ENCODE measurements around the gene SAA1.
"Not testable (repeated sequence)": the region's sequence is repeated elsewhere in the genome, so short reads cannot be mapped to it uniquely, and the experiment has no call there.

Gene SAA1

DNA sequence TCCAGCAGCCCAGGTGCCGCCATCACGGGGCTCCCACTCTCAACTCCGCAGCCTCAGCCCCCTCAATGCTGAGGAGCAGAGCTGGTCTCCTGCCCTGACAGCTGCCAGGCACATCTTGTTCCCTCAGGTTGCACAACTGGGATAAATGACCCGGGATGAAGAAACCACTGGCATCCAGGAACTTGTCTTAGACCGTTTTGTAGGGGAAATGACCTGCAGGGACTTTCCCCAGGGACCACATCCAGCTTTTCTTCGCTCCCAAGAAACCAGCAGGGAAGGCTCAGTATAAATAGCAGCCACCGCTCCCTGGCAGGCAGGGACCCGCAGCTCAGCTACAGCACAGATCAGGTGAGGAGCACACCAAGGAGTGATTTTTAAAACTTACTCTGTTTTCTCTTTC is at the start of gene SAA1:
SAA1 (plus strand) TSS at position 316 of the 400 bp plus-strand sequence. CDS start 624 bp downstream, outside the sequence.
- DNase-seq = no peak

DNA sequence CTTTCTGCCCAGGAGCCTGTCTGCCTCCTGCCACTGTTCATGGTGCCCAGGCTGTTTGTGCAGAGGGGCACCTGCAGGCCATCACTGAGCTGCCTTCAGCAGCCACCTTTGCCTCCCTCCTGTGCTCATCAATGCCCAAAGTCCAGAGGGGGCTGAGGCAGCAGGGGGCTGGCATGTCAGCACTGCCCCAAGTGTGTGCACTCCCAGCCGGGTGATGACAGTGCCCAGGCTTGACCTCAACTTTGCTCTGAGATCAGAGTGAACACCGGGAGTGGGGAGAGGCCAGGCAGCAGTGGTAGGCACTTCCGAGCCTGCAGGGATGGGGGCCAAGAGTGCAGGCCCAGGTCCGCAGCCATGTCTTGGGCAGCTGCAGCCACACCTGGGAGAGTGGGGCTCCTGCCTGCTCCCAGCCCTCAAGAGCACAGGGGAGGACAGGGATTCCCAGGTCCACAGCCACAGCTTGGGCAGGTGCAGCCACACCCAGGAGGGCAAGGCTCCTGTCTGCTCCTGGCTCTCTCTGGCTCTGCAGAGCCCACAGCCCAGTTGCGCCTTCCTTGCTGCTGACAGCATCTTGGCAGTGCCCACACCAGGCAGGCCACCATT is 44.7 kb upstream of the SAA1 start:
- DNase-seq = no peak

DNA sequence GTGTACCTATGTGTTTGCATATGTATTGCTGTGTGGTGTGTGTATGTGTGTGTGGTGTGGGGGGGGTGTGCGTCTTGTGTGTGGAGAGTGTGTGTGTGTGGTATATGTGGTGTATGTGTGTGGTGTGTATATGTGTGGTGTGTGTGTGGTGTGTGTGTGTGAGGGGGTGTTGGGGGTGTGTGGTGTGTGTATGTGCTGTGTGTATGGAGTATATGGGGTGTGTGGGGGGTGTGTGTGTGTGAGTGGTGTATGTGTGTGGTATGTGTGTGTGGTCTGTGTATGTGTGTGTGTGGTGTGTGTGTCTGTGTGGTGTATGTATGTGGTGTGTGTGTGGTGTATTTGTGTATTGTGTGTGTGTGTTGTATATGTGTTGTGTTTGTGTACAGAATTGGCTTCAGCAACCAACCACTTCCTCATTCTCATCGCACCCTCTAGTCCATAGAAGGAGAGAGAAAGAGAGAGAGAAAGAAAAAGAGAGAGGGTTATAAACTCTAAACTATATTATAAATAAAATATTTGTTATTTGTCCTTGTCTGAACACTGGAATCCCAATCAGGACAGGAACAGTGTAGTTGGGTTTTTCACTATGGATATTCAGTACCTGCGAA is 43.1 kb upstream of the SAA1 start:
- DNase-seq = no peak

DNA sequence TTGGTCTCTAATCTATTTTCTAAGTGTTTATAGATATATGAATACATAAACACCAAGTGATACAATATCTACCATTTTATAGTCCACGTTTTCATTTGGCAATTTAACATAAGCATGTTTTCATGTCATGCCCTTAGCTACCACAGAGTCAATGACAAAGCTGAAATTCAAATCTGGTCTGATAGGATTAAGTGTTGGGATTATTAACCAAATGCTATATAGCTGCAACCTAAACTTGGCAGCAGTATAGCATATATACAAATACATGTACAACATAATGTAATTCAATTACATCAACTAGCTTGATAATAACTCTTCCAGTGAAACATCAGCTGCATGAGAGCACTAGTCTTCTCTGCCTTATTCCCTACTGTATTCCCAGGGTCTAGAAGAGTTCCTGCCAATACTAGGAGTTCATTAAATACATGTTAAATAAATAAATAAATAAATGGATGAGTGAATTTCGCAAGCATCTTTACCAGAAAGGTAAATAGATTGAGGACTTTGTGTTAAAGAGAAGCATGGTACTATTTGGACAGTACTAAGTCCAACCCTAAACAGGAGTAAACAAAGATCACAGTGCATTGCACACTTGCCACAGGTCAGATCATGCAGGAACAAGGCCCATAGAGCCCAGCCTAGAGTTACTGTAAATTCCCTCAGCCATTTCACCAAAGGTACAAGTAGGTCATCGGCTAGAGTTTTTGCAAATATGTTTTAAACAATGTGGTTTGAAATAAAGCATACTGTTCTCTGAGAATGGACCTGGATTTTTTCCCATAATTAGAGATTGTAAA is 42.3 kb upstream of the SAA1 start:
- no peak for DNase-seq

DNA sequence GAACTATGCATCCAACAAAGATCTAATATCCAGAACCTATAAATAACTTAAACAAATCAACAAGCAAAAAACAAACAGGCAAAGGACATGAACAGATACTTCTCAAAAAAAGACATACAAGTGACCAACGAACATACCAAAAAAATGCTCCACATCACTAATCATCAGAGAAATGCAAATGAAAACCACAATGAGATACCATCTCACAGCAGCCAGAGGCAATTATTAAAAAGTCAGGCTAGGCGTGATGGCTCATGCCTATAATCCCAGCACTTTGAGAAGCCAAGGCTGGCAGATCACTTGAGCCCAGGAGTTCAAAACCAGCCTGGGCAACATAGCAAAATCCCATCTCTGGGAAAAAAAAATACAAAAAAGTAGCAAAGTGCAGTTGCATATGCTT is 40.2 kb upstream of the SAA1 start:
- no peak for DNase-seq

DNA sequence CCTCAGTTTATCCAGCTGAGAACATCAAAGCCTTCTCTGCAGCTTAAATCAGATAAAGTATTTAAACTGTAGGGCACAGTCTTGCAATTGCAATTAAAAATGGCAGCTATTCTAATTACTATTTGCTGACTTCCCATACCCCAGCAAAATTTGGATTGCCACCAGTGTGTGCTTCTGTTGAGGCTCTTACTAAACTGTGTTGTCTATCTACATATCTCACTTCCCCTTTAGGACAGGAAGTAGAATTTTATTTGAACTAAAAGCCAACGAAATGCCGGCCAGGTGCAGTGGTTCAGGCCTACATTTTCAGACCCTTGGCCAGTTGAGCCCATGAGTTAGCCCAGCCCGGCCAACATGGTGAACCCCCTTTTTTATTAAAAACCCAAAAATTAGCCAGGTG is 36.6 kb upstream of the SAA1 start:
- no peak for DNase-seq

DNA sequence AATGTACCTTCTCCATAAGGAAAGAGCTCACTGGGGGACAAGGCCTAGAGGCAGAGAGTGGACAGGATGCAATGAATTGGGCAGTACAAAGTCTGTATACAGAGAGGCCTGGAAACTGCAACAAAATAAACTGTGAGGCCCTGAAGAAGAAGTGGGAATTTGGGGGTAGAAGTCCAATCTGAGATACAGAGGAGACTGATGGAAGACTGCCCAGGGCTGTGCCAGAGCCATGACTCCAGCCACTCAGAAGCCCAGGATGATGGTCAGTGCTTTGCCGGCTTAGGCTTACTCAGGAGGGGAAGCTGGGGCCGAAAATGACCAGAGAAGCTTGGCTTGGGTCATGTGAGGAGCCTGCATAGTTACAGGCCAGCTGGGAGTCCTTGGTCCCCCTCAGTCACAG is 35.2 kb upstream of the SAA1 start:
- DNase-seq = no peak

DNA sequence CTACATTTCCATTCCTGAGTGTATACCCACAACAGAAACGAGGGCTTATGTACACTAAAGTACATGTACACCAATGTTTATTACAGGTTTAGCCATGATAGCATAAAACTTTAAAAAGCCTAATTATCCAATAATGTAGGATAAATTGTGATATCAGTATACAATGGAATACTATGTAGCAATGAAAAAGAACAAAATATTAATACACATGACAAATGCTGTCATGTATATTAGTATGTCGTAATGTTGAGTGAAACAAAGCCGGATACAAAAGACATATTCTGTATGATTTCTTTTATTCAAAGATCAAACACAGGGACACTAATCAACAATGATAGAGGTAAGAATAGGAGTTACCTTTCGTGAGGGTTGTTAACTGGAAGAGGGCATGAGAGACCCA is 32.2 kb upstream of the SAA1 start:
- no peak for DNase-seq

DNA sequence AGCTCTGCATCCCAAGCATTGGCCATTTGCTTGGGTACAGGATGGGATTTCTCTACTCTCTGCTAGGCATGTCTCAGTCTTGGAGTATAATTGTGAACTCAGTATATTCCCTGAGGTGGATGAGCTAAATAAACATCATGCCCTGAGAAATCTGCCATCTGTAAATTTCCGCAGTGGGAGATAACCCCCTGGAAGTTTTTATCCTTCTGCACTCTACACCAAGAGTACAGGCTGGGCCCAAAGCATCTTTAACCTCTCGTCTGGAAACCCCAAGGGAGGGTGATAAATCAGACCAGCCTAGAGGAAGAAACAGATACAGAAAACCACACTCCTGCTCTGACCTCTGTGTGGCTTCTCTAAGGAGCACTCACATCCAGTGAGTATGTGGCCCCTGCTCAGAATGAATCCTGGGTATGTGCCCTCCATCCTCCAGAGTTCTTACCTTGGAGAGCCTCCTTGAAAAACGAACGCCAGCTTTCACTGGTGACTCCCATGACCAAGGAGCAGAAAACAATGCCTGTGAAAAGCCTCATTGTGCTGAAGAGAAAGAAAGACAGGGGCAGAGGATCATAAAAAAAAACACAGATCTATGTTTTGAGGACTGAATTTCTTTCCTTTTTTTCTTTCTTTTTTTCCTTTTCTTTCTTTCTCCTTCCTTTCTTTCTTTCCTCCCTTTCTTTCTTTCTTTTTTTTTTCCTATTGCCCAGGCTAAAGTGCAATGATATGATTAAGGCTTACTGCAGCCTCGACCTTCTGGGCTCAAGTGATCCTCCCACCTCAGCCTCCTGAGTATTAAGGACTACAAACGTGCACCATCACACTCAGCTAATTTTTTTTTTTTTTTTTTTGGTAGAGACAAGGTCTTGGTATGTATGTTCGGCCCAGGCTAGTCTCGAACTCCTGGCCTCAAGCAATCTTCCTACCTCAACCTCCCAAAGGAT is 30.4 kb upstream of the SAA1 start:
- no peak for DNase-seq

DNA sequence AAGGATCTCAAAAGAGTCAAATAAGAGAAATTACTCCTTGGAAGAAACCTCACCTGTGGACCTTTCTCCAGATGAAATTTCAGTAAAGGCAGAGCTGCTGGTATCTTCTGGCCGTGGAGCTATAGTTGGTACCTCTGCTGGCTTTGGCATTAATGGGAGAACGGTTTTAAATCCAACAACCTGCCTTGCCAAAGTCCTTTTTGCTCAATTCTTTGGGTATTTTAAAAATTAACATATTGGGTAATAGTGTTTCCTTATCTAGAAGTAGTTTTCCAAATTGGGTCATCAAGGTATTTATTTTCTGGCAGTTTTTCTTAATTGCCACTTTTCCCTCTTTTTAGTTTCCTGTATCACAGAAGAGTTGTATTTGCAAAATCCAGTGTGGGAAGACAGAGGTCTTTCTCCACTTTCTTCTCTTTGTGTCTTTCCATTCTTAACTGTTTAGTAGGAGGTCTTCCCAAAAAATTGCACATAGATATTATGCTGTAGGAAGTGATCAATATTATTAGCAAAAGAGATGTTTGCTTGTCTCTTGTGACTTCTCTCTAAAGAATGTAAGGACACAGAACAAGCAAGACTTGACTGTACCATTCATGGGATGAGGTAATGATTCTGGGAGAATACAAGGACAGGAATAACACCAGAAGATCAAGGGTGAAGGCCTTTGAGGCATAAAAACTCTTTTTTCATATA is 29.3 kb upstream of the SAA1 start, which contains the start of gene SAA4:
SAA4 (minus strand) TSS at position 139 of the 693 bp plus-strand sequence. CDS start 876 bp downstream, outside the sequence.
- DNase-seq = no peak

DNA sequence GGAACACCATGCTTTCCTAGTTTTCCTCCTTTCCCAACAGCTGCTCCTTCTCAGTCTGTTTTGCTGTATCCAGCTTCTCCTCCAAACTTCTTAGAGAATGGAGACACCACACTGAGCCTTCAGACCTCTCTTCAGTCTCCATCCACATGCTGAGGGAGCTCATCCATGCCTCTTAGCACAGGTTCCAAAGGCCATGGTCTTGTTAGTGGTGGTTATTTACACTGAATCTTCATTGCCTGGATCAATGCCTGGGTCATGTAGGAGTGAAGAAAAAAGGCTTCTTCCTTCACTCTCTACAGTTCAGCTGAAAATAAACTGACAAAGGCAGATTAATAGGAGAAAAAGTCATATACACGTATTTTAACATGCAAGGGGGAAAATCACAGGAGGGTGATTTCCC is 26.4 kb upstream of the SAA1 start:
- no peak for DNase-seq

DNA sequence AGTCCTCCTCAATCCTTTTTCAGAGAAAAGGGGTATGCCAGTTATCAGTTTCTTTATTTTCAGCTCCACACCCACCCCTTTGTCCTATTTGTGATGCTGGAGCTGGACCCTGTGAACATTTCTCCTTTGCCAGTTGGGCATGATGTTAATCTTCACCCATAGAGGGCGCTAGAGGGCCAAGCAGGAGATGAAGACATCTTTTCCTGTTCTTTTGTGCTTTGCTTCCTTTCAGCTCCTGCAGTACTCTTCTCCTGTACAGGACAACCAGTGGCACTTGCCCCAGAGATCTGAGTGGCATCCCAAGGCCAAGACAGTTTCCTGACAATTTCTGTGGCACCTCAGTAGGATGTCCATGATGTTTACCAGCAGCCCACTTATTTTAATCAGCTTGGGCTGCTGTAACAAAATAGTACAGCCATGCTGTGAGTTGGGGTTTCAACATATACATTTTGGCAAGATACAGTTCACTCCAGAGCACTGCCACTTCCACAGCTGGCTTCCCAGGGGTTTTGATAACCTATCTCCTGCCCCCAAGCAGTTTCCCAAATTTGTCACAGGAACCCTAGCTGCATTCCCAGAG is 22.2 kb upstream of the SAA1 start:
- DNase-seq = no peak

DNA sequence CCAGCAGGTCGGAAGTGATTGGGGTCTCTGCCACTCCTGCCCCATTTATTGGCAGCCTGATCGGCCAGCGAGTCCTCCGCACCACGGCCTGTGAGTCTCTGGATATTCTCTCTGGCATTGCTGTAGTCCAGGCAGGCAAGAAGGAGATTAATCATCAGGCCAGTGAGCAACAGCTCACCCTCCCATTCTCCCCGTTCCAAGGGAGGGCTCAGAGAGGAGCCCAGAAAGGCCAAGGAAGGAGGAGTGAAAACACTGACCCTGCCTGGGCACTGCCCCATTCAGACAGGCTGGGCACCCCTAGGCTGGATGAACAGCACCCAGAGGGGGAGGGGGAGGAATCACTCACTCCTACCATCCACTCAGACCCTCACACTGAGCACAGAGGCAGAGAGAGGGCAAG is 20.7 kb upstream of the SAA1 start:
- DNase-seq = no peak

DNA sequence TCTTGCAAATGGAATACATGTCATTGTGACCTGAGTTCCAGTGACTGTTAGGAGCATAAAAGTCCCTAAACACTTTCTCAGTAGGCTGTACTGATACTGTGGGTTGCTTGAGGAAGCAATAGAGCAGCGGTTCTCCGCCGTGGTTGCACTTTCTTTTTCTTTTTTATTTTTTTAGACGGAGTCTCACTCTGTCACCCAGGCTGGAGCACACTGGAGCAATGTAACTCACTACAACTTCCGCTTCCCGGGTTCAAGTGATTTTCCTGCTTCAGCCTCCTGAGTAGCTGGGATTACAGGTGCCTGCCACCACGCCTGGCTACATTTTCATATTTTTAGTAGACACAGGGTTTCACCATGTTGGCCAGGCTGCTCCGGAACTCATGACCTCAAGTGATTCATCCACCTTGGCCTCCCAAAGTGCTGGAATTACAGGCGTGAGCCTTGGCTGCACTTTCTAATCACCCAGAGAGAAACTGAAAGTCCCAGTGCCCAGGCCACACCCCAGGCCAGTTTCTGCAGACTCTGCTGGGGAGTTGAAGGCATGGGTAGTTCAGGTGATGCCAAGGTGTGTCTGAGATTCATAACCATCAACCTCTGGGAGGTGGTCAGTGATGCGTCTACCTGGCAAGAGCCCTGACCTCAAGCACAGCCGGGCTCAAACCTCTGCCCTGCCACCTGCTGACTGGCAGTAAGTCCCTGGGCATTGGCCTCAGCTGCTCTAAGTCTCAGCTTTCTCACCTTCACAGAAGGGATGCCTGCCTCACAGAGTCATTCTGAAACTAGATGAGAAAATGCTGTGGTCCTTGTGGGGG is 19.5 kb upstream of the SAA1 start:
- DNase-seq = not testable (repeated sequence)

DNA sequence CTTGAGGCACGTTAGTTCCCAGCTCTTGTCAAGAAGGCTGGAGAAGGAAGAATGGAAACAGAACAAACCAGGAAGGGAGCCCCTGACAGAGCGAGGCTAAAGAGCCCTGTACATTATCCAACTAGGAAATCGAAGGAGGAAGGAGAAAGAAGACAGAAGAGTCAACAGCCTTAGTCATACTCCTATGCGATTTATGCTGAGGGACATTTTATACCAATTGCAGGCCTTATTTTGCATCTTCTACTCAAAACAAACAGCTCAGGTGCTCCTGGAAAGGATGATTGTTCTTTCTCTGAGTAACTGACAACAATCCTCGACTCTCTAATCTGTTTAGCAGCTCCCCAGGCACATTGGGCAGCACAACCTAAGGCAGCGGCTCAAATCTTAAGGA is 18.9 kb upstream of the SAA1 start:
- not testable (repeated sequence) for DNase-seq

DNA sequence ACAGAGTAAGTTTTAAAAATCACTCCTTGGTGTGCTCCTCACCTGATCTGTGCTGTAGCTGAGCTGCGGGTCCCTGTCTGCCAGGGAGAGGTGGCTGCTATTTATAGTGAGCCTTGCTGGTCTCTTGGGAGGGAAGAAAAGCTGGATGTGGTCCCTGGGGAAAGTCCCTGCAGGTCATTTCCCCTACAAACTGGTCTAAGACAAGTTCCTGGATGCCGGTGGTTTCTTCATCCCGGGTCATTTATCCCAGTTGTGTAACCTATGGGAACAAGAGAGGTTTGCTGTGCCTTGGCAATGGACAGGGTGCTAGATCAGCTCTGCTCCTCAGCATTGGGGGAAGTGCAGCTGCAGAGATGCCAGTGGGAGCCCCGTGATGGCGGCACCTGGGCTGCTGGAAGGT is 17.5 kb upstream of the SAA1 start, which contains the start of gene SAA2:
SAA2 (minus strand) TSS at position 108 of the 400 bp plus-strand sequence. CDS start 657 bp downstream, outside the sequence.
- no peak for DNase-seq

DNA sequence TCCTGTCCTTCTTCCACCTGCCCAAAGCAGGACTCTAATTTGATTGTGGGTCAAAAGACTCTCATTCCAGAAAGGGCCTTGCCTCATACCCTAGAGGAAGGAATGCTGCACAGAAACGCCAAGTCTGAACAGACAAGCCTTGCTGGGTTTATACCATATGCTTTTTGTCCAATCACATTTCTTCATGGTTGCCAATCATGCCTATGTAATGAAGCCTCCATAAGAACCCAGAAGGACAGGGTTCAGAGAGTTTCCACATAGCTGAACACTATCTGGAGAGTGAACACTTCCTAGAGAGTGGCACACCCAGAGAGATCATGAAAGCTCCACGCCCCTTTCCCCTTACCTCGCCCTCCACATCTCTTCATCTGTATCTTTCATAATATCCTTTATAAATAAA is 12.8 kb upstream of the SAA1 start:
- no peak for DNase-seq

DNA sequence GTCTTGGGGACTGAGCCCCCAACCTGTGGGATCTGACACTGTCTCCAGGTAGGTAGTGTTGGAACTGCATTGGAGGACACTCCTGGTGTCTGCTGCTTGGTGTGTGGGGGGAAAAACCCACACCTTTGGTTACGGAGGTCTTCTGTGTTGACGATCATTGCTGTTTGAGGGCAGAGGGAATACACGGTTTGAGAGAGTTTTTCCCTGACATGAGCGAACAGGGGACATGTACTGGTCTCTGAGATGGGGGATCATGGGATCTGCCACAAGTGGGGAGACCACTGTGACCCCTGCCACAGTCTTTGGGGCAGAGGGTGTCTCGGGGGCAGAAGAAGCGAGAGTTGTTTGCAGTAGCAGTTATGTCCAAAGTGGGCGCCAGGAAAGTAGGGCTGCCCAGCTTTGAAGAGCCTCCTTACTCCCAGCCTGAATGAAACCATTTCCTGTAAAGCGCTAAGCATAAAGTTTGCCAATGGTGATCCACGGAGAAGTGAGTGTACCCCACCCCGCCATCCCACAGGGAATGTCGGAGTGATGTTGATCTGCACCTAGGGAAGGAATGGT is 12.2 kb upstream of the SAA1 start:
- no peak for DNase-seq

DNA sequence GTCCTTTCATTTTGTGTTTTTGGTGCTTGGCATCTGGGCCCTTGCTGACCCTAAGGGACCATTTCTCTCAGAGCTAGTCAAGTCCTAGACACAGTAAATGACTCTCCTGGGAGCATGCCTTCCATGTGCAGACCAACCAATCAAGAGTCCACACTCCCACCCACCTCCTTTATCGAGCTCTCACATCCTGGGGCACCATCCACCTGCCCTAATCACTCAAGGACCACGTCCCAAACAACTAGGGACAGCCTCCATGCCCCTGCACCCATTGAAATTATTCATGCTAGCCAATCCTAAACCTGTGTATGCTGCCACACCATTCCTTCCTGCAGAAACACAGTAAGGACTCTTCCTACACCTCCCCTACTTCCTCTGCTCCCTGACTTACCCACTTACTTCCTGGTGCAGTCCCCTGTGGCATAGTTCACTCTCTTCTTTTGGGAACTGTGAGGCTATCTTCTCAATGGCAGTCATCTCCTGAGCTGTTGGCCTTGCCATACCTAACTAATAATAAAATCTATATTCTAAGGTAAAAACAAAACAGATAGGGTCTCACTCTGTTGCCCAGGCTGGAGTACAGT is 11.2 kb upstream of the SAA1 start:
- DNase-seq = no peak

DNA sequence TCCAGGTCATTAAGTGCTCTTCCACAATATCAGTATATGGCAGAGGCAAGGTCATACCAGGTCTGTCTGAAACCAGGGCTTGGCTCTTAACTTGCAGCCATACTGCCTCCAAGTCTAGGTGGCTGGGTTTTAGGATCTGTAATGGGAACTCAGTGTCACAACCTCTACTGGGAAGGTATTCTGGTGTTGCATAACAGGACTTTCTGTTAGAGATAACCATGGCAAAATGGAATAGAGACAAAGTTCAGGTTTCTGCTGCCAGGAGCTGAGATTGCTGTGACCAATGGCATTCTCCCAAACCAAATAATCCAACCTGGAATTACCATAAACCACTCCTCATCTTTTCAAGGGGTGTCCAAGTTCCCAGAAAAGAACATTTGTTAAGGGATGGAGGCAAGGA is 6.8 kb upstream of the SAA1 start:
- DNase-seq = no peak
